Skeletal muscle satellite cell (primary cell): ENCODE data around the gene GRID1.
A peak's percentile ranks its signal among the peaks of the same experiment; 100 is the strongest.

Experiments
- H3K27me3 ChIP-seq: 2 replicates; pipeline ENCODE4 v1.7.0; 2013; ENCODE audit warnings: low read length; ENCODE audit not compliant: control insufficient read depth, insufficient read depth
- H3K36me3 ChIP-seq: 2 replicates; pipeline ENCODE4 v1.7.0; 2013; ENCODE audit warnings: mild to moderate bottlenecking, control low read depth, low read length; ENCODE audit not compliant: insufficient read depth
- H3K4me1 ChIP-seq: 2 replicates; pipeline ENCODE4 v1.7.0; 2013; ENCODE audit warnings: low read length; ENCODE audit not compliant: control insufficient read depth, insufficient read depth
- H3K4me2 ChIP-seq: 2 replicates; pipeline ENCODE4 v1.7.0; 2013; ENCODE audit warnings: mild to moderate bottlenecking, low read length
- H3K4me3 ChIP-seq: 2 replicates; pipeline ENCODE4 v1.7.0; 2013; ENCODE audit warnings: low read length
- H3K9ac ChIP-seq: 2 replicates; pipeline ENCODE4 v1.7.0; 2013; ENCODE audit warnings: mild to moderate bottlenecking, low read depth, low read length, moderate library complexity
- H3K9me3 ChIP-seq: replicated peaks from 2 replicates; pipeline ENCODE4 v1.7.0; 2013; ENCODE audit warnings: mild to moderate bottlenecking, control low read depth, low read length

Gene GRID1

DNA sequence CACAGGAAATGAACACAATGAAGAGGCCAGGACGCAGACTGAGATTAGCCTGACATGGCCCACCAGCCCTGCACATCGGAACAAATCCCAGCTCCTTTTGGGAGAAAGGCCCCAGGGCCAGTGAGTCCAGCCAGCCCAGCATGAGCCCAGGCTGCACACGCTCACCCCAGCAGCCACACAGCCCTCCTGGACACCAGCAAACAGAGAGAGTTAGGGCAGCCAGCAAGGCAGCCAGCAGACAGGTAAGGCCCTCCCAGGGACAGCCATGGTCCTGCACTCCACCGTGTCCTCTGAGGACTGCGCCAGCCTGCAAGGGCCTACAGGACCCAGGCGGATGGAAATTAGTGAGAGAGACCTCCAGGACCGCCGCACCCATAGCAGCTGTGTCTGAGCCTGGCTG, 8.1 kb upstream of the GRID1 start:
- H3K4me1 ChIP-seq: peaks cover 4% of the 10 kb centered on the region
- H3K4me3 ChIP-seq: no peak overlapping the region
- H3K27me3 ChIP-seq: peaks cover 74% of the 10 kb centered on the region
- H3K4me2 ChIP-seq: no peak overlapping the region
- H3K9me3 ChIP-seq: no peaks in the 10 kb centered on the region
- H3K36me3 ChIP-seq: no peaks in the 10 kb centered on the region
- H3K9ac ChIP-seq: no peak overlapping the region

DNA sequence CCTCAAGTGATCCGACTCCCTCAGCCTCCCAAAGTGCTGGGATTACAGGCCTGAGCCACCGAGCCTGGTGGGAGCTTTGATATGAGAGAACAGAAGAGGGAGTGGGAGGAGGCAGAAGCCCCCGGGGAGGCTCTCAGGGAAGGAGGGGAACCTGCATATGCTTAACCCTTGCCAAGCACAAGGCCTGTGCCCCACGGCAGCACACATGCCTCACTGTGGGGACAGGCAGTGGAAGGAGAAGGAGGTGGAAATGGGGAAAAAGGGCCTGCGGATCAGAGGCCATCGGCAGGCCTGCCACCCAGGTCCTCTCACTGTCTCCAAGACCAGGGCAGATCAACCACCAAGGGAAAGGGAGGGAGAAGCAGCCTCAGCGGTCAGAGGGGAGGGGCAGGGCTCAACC, 7.2 kb upstream of the GRID1 start:
- H3K4me1 ChIP-seq: peaks cover 4% of the 10 kb centered on the region
- no peak overlapping the region for H3K4me2 ChIP-seq
- no peaks in the 10 kb centered on the region for H3K36me3 ChIP-seq
- no peak overlapping the region for H3K9ac ChIP-seq
- no peaks in the 10 kb centered on the region for H3K9me3 ChIP-seq
- no peak overlapping the region for H3K4me3 ChIP-seq
- H3K27me3 ChIP-seq: peaks cover 80% of the 10 kb centered on the region

DNA sequence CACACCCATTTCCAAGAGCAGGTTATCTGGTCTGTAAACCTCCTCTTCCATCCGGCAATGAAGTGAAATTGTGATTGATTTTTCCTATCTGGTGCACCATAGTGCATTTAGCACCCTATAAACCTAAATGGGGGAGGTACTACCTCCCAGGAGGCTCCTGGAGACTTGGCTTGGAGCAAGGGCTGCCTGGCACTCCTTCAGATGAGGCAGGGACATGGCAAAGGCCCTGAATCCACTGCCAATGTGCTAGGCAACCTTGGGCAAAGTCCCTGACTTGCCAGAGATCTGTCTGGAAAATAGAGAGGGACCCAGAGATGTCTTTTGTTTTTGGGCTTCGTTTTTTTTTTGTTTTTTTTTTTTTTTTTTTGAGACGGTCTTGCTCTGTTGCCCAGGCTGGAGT, 6.7 kb upstream of the GRID1 start:
- H3K9ac ChIP-seq: no peak overlapping the region
- no peak overlapping the region for H3K4me2 ChIP-seq
- H3K27me3 ChIP-seq: peaks cover 82% of the 10 kb centered on the region
- no peak overlapping the region for H3K4me3 ChIP-seq
- no peaks in the 10 kb centered on the region for H3K36me3 ChIP-seq
- H3K4me1 ChIP-seq: peaks cover 4% of the 10 kb centered on the region
- no peaks in the 10 kb centered on the region for H3K9me3 ChIP-seq

DNA sequence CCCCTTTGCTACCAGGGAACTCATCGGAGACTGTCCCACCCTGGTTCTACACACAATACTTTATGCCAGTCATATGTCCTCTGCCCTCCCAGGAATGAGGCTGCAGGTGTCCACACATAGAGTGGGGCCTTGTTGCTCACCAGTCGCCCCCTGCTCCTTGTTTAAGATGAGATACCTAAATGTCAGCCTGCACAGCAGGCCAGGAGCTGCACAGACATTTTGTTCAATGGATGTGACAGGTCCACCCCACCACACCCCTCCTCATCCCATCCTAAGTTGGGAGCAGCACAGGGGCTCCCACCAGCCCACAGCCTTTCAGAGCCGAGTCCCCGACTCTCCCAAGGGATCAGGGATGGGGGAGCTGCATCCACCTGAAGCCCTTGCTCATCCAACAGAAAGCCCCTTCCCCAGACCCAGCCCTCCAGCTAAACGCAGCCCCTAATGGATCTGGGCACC, 6.2 kb upstream of the GRID1 start:
- Histone ChIP-seq H3K9me3 (no peaks in the 10 kb centered on the region), H3K9ac (no peak overlapping the region), H3K4me1 (peaks cover 4% of the 10 kb centered on the region), H3K27me3 (peaks cover 84% of the 10 kb centered on the region), H3K36me3 (no peaks in the 10 kb centered on the region), H3K4me2 (no peak overlapping the region), H3K4me3 (no peak overlapping the region)

DNA sequence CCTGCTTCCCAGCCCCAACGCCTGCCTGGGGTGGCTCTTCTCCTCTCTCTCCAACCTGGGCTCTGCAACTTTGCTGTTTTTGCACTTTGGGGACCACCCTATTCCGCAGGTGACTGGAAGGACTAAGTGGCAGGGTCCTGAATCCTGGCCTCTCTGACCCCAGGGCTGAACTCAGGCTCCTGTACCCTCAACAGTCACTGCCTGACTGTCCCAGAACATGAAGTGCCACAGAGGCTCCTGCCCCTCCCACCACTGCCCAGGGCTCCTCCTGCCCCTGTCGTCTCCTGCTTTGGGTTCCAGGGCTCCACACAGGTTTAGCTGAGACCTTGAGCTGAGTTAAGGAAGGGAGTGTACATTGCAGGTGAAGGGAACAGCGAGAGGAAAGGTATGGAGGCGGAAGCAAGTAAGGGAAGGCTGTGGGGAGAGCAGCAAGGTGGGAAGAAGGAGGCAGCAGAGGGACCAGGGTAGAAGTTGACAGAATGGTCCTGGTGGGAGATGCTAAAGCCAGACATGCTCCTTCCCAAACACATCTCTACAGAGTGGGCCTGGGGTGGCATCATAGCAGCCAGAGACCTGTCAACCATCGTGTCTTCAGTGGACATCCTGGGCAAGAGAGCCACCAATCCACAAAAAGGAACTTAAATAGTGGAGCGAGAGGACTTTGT, 5.7 kb upstream of the GRID1 start:
- Histone ChIP-seq H3K9ac (no peak overlapping the region), H3K4me2 (no peak overlapping the region), H3K4me3 (no peak overlapping the region), H3K4me1 (peaks cover 4% of the 10 kb centered on the region), H3K9me3 (no peaks in the 10 kb centered on the region), H3K27me3 (peaks cover 84% of the 10 kb centered on the region), H3K36me3 (no peaks in the 10 kb centered on the region)

DNA sequence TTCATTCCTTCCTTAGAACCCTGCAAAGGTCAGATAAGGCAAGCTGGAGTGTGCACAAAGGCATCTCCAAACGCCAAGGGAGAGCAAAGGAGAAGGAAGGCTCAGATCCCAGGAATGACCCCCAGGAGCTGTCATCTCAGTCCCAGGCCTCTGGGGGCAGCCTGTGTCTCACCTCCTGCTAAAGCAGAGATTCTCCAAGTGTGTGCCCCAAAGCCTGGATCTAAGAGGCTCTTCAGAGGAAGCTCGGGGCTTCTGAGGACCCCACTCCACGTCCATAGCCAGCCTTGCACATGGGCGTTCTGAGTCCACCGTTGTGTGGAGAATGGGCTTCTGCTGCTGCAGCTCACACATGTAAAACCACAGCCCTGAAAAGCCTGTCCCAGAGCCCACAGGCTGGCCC, 5.1 kb upstream of the GRID1 start:
- peaks cover 84% of the 10 kb centered on the region for H3K27me3 ChIP-seq
- no peak overlapping the region for H3K4me2 ChIP-seq
- H3K36me3 ChIP-seq: no peaks in the 10 kb centered on the region
- no peak overlapping the region for H3K9ac ChIP-seq
- H3K9me3 ChIP-seq: no peaks in the 10 kb centered on the region
- H3K4me1 ChIP-seq: peaks cover 5% of the 10 kb centered on the region
- no peak overlapping the region for H3K4me3 ChIP-seq

DNA sequence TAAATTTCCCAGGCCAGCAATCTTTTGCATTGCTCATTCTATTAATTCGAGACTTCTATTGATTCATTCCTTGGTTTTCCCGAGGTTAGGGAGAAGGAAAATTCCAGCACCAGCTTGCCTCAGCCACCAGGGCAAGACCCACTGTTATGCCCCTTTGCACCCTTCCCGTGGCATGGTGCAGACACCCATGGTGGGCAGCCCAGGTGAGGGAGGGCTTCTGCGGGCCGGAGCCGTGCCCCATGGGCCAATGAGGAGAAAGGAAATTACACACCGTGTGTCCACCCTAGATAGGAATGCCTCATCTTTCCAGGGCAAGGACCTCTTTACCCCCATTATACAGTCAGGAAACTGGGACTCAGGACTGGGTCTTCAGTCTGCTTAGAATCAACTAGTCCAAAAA, 4.5 kb upstream of the GRID1 start:
- H3K4me1 ChIP-seq: peaks cover 5% of the 10 kb centered on the region
- no peaks in the 10 kb centered on the region for H3K9me3 ChIP-seq
- H3K9ac ChIP-seq: no peak overlapping the region
- no peak overlapping the region for H3K4me2 ChIP-seq
- no peak overlapping the region for H3K4me3 ChIP-seq
- no peaks in the 10 kb centered on the region for H3K36me3 ChIP-seq
- H3K27me3 ChIP-seq: peaks cover 80% of the 10 kb centered on the region

DNA sequence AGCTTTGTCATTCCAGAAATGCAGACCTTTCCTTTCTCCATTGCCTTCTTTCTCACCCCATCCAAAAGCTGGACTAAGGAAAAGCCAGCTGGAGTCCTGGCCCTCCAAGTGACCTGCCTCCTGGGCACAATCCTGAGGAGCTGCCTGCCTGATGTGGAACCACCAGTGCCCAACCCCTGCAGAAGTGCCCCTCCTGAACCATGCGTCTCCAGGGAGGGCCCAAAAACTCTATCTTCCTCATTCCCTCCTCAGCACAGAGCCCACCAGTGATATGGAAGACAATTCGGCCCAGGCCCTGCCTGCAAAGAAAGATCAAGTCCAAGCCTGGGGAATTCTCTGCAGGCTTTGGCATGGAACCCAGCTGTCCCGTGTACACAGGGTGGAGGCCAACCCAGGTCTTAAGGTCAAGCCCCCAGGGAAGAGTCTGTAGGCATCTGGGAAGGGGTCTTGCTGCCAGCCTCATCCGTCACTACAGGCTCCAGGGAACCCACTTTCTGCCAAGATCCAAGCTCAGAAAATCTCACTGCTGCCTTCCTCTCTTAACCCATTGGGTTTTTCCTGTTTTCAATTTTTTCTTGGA, 3.5 kb upstream of the GRID1 start:
- no peaks in the 10 kb centered on the region for H3K9me3 ChIP-seq
- H3K27me3 ChIP-seq: peaks cover 88% of the 10 kb centered on the region
- no peak overlapping the region for H3K4me2 ChIP-seq
- peaks cover 5% of the 10 kb centered on the region for H3K4me1 ChIP-seq
- H3K4me3 ChIP-seq: no peak overlapping the region
- no peak overlapping the region for H3K9ac ChIP-seq
- H3K36me3 ChIP-seq: no peaks in the 10 kb centered on the region

DNA sequence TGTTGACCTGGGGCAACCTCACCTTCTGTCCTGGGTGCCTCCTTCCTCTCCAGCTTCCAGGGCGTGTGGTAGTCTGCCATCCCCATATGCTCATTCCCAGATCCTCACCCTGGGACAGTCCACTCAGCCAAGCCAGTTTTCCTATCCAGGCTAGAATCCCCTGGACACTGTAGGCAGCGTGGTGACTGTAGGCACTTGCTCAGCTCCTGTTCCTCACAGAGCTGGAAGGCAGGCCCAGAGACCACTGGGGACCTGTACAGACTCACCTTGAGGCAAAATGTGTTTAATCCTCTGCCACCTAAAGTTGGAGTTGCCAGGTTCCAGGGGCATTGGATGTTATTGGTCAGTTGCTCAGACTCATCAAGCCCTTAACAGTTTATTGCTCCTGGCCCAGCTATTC, 2.4 kb upstream of the GRID1 start:
- Histone ChIP-seq H3K27me3 (peaks cover 88% of the 10 kb centered on the region), H3K4me1 (peaks cover 5% of the 10 kb centered on the region), H3K4me2 (no peak overlapping the region), H3K36me3 (no peaks in the 10 kb centered on the region), H3K9me3 (no peaks in the 10 kb centered on the region), H3K4me3 (no peak overlapping the region), H3K9ac (no peak overlapping the region)

DNA sequence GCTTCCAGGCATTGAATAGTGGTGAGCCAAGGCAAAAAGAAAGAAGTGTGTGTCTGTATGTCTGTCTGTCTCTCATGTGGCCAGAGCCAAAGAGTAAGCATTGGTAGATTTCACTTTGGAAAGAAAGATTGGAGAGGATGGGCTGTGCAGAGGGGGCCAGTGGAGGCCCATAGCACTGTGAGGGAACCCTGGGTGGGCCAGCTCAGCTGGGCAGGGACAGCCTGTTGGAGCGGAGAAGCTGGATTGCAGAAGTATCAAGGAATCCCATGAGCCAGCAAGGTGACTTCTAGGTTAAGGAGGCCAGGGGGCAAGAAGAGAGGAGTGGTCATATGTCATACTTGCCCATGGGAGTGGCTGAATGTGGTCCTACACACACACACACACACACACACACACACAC, 1.5 kb upstream of the GRID1 start:
- Histone ChIP-seq H3K9ac (no peak overlapping the region), H3K4me1 (peaks cover 5% of the 10 kb centered on the region), H3K27me3 (peaks cover 93% of the 10 kb centered on the region), H3K4me3 (no peak overlapping the region), H3K36me3 (no peaks in the 10 kb centered on the region), H3K4me2 (no peak overlapping the region), H3K9me3 (no peaks in the 10 kb centered on the region)

DNA sequence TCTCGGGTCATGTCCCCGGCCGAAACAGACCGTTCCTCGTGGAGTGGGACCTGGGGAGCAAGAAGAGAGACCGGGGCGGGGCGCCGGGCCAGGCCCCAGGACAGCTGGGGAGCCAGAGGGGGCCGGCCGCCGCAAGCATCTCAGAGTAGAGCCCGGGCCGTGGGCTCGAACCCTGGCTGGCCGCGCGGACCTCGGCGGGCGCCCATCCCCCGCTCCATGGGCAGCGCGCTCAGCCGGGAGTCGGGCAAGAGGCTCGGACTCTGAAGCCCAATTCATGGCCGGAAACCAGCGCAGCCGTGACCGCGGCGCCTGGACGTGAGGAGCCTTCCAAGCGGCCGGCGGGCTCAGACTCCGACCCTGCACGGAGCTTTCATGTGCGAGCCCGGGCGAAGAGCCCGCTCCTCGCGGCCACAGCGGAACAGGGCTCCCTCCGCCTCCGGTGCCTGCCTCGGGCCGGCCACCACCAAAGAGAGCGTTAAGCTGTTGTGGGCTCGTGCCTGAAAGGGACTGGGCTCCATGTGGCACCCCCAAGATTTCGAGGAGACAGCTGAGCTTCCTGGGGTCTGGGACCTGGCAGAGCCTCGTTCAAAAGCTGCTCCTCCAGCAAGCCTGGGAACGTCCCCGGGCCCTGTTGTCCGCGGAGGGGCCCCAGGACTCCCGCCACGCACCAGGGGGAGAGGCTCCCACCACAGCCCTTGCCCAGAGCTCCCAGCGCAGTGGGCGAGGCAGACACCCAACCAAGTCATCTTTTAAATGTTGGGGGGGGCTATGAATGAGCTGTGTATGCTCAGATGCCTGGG, 757 bp upstream of the GRID1 start:
- Histone ChIP-seq H3K9ac (no peak overlapping the region), H3K4me1 (peaks cover 5% of the 10 kb centered on the region), H3K4me2 (peak overlapping the region; percentile 49), H3K9me3 (no peaks in the 10 kb centered on the region), H3K4me3 (peak overlapping the region; percentile 34), H3K27me3 (peaks cover 93% of the 10 kb centered on the region), H3K36me3 (no peaks in the 10 kb centered on the region)

DNA sequence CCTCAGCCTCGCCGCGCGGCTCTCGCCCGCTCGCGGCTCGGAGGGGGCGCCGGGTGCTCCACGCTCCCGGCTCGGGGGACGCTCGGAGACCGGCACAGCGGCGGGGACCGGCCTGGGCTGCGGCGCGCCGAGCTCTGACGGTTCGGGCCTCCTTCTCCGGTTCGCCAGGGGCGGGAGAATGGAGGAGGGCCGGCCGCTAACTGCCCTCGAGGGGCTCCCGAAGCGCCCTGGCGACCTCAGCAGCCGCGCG, 232 bp upstream of the GRID1 start:
- Histone ChIP-seq H3K9ac (no peak overlapping the region), H3K4me3 (peak overlapping the region; percentile 34)

More for the DNA sequence above, 232 bp upstream of the GRID1 start:
- peak overlapping the region; percentile 49 for H3K4me2 ChIP-seq
- H3K27me3 ChIP-seq: peaks cover 93% of the 10 kb centered on the region
- H3K36me3 ChIP-seq: no peaks in the 10 kb centered on the region
- peaks cover 5% of the 10 kb centered on the region for H3K4me1 ChIP-seq
- H3K9me3 ChIP-seq: no peaks in the 10 kb centered on the region
